Measurements from ENCODE around the gene TTLL6.

The TTLL6 gene

DNA sequence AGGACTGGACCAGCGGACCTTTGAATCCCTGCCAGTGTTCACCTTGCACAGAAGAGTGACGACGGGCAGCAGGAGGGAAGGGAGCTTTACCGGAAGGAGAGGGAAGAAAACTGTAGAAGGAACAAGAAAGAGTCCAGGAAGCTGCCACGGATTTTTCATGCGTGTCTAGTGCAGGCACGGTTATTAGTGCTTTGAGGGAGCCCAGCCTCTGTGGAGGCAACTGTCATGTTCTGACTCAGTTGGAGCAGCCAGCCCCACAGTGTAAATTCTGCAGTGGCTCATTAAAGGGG is 82.0 kb downstream of the TTLL6 start:
- no peak for DNase-seq

- no peak for DNase-seq
Measured at GRCh38 chr17:48734333-48735061, 82.5 kb downstream of the TTLL6 start.

DNA sequence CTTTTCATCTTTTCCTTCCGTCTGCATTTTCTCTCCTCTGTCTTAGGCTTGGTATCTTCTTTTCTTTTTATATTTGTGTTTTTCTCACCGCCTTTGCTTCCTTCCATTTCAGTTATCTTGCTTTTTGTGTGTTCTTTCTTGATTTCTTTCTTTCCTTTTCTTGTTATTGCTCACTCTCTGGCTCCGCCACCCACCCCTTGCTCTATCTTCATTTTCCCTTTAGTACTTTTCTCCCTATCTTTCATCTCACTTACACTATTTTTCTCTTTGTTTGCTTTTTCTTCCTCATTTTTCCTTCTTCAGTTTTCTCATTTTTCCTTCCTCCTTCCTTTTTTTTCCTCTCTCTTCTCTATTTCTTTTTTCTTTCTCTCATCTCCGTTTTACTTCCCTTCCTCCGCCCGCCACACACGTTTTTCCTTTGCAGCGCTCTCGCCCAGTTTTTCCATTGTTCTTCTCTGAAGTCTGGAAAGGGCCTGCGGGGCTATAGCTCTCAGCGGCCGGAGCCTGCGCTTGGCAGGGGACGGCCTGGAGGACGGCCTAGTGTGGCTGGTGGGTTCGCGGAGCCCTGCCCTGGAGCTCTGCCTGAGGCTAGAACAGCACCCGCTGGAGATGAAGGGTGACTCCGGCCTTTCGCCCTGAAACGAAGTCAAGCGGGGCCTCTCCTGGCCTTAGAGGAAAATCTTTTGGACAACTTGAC is 83.2 kb downstream of the TTLL6 start:
- DNase-seq = no peak

- no peak for DNase-seq
Measured at GRCh38 chr17:48732688-48733629, 84.1 kb downstream of the TTLL6 start.

GRCh38 chr17:48731355-48731754 is 85.7 kb downstream of the TTLL6 start:
- DNase-seq = no peak

DNA sequence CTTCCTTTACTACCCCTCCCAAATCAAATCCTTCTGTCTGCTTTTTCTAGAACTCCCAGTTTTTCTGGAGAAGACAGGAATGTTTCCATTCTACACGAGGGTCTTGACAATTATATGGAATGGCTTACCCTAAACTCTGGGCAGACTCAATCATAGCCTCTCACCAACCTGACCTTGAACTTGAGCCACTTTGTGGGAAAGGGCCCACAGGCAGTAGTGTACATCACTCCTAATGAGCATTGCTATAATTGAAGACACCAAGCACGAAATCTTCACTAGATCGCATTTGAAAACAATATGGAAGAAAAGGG is 86.8 kb downstream of the TTLL6 start:
- no peak for DNase-seq

DNA sequence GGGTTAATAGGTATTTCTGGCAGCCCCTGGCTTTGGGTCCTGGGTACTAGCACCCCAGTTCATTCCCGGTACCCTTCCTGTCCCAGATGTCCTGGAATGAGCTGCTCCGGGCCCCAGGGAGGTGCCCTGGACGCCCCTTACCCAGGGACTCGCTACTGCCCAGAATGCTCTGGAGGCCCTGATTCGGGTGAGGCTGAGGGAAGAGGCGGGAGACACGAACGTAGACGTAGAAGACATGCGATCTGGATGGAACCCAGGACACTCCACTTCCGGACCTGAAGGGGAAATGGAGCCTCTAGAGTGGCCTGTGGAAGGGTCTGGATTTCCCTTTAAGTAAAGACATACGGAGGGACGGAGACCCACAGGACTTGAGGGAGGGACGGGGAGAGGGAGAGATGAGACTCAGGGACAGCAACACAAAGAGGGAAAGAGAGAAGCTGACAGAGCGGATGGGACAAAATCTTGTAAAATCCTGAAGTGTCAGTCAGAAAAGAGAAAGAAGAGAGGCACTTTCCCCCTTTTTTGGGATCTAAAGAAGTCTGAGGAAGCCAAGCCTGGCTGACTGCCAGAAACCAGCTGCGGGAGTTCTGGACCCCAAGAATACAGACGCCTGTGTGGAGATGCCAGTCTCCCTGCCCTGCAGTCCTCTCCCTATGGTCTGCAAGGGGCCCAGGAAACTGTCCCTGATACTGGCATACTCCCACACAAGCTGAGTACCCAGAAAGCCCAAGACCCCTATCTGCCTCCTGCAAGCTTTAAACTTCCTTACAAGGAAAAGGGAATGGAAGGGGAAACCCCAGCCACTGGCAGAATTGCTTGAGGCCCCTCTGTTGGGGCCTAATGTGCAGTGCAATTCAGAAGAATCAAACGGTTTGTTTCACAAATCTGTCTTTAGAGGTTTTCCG is 87.4 kb downstream of the TTLL6 start:
- no peak for DNase-seq

GRCh38 chr17:48728232-48729231 is 88.5 kb downstream of the TTLL6 start, which contains the start of gene HOXB13:
HOXB13 (minus strand) TSS chr17:48728750; CDS start chr17:48728593, 157 bp downstream.
- no peak for DNase-seq

- DNase-seq = no peak
Measured at GRCh38 chr17:48727415-48728175, 89.4 kb downstream of the TTLL6 start.

DNA sequence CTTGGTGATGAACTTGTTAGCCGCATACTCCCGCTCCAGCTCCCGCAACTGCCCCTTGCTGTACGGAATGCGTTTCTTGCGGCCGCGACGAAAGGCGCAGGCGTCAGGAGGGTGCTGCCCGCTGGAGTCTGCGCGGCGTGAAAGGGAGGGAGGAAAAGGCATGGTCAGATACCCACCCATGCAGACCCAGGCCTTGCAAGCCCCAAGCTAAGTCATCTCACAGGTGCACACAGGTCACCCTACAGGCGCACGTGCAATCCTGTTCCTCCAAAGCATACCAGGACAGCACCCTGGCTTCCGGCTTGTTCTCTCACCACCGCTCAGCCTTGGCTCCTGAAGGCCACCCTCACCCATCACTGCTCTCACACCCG is 90.1 kb downstream of the TTLL6 start:
- DNase-seq = no peak

- DNase-seq = no peak
Measured at GRCh38 chr17:48726114-48726915, 90.7 kb downstream of the TTLL6 start.

DNA sequence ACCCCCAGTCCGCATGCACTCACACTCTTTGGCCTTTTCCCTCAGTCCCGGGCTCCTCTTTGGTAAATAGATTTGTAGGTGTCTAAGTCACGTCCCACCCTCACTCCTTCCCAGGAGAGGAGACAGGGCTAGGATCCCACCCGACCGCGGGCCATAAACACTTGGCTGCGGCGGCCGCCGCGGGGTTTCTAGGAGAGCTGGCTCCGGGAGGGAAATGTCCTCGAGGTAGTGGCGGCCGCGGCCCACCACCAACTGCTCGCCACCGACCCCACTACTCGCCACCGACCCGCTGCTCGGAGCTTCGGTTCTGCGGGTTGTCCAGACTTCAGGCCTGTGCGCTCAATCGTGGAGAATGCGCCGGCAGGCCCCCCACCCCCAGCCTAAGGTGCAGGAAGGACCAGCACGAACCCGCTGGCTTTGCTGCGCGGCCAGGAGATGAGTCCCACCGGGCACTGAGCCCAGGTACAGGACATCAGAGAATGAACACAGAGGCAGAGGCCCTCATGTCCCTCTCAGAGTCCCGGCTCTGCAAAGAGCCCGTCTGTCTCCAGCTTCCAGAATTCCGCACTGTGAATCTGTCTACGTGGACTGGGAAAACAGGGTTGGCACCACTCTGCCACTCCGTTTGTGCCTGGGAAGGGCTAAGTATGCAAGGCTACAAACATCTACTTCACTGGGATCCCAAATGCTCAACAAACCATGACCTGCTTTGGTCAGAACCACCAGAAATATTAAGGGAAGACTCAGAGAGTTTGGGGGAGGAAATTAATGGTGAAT is 91.6 kb downstream of the TTLL6 start:
- no peak for DNase-seq

GRCh38 chr17:48725004-48725287 is 92.1 kb downstream of the TTLL6 start:
- DNase-seq = no peak

- peak; percentile 87 for DNase-seq
Measured at GRCh38 chr17:48724251-48725003, 92.6 kb downstream of the TTLL6 start.

DNA sequence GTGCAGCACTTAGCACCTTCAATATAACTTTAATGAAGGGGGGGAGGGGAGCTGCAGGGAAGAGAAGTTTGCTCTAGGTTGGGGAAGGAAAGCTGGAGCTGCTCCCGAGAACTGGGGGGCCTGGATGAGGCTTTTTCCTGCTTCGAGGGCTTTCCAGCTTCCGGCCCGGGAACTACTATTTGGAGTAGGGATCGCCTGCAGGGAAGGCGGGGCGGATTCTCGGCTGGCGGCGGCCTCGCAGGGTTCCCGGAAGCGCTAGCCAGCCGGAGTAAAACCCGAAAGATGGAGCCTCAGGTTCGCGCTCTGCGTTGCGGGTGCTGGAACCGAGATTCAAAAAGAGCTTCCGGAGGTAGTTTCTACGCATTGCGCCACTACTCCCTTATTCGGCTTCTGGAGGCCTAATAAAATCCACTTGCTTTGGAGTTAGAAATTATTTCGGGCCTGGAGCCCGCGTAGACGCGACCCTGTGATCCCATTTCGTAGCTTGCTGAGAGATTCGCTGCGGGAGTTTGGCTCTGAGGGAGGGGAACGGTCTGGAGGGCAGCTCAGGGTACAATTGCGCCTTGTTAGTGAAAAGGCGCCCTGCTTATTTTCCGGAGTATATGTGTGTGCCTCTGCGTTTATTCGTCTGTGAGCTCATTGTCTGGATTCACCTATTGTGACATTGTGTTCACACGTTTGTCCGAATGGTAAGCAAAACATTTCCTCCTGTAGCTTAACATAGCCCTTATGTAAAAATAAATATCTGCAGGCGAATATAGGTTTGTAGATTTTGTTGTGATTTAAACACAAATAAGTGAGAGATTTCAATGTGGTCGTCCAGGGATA is 93.4 kb downstream of the TTLL6 start:
- DNase-seq = no peak

DNA sequence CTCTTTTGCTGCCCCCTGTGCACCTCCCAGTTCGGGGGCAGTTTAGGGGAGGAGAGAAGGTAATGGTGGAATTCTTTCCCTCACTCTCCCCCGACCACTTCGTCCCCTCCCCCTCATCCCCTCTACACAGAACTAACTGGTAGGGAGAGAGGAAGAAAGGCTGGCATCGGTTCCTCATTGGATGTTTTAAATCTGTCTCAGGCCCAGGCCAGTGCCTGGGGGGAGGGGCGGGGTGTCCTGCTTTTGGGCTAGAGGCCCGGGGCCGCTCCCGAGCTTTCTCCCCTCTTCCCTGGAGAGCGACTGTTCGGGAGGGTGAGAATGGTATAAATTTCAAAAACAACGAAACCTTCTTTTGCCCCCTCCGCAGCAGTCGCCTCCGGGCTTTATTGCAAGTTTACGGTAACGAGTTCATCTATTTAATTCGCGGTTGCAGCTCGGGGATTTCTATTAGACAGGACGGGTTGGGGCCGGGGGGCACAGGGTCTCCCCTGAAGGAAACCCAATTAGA is 94.1 kb downstream of the TTLL6 start, which contains the start of gene PRAC2:
Gene PRAC2 (plus strand): TSS at position 271 of the 508 bp plus-strand sequence. CDS start 1,226 bp downstream, outside the sequence.
- DNase-seq = no peak
